HG03442 (cell line): Measurements from ENCODE around the gene NAT9.

Source experiments
- ATAC-seq: cut with Tn5 transposase; IDR thresholded peaks from one replicate; pipeline ENCODE4 v1.9.1; 2021; ENCODE audit warnings: mild to moderate bottlenecking, moderate library complexity; ENCODE audit not compliant: unreplicated experiment

NAT9 gene, protein sequence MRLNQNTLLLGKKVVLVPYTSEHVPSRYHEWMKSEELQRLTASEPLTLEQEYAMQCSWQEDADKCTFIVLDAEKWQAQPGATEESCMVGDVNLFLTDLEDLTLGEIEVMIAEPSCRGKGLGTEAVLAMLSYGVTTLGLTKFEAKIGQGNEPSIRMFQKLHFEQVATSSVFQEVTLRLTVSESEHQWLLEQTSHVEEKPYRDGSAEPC

DNA sequence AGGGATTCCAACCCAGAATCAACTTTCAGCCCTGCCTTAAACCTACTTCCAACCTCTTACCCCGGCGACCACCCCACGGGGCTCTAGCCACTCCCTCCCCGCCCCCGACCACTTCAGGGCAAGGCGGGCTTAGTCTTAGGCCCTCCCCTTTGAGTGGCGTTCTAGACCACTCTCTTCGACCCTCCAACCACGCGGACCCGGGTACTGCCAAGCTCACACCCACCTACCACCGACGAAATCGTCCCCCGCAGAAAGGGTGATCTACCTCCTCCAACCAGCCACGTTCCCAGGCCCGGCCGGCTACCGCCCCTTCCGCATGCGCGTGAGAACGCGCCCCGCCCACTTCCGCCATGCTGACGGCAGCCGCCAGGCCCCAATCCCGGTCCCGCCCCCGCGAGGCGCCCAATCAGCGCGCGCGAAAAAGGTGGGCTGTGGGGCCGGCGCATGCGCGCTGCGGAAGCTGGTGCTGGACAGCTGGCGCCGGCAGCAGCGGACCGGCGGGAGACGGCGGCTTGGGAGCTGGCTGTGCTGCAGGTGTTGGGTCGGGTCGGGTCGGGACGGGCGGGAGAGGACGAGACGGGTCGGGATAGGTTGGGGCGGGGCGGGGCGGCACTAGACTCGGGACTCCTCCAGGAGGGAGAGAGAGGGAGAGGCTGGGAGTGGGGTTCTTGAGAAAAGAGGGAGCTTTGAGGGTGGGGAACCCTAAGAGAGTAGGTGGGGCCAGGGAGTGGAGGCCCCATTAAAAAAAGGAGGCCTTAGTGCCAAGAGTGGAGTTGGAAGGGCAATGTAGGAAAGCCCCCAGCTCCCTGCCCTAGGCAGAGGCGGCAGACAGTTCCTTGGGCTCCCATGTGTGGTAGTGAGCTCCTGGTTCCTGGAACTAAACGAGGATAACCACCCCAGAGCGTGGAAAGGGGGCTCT, at the start of gene NAT9:
TSS of gene NAT9 (minus strand) at position 302 of the 919 bp plus-strand sequence. CDS start 647 bp downstream, outside the sequence.
- ATAC-seq = peak; percentile 67

DNA sequence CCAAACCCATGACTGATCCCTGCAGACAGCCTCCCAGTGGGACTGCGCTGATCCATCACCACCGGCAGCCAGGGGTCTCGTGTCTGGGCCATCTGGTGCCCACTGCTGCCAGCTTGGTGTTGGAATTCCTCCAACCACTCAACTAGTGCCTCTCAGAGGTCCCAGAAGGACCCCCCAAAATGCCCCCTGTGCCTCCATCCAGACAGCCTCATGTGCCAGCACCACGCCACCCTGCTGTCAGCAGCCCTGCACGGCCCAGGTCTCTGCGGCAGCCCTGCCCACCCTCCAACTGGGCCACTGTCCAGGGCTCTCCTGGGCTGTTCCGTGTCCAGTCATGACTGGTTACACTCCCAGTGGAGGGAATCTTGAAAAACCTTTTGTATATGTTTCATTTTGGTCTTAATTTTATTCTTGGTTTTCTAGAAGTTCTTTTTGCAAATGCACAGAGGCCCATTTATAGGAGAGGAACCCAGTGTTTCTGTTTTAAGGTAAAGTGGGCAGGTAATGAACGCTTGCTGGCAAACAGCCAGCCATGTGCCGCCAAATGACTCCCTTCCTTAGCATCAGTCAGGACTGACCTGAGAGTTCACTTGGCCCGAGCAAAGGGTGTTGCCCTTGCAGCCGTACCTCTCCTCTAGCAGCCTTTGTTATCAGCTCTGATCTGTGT, 48.9 kb upstream of the NAT9 start:
- no peak for ATAC-seq

DNA sequence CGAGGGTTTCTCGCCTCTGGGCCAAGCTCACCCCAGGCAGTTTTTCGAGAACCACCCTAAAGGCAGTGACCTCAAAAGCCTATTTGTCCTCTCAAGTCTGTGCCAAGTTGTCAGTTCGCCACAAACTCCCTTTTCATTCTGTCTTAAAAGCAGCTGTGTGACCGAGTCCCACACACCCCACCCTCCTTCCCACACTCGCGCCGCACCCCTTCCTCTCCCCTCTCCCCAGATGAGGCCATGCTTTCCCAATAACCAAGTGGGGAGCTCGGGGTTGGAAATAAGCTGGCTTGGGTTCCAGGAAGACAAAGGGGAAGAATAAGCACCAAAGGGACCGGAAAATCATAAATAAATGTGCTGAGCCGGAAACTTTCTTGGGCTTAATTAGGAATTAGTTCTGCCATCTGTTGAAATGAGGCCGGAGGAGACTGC, 46.8 kb upstream of the NAT9 start:
- ATAC-seq = no peak

DNA sequence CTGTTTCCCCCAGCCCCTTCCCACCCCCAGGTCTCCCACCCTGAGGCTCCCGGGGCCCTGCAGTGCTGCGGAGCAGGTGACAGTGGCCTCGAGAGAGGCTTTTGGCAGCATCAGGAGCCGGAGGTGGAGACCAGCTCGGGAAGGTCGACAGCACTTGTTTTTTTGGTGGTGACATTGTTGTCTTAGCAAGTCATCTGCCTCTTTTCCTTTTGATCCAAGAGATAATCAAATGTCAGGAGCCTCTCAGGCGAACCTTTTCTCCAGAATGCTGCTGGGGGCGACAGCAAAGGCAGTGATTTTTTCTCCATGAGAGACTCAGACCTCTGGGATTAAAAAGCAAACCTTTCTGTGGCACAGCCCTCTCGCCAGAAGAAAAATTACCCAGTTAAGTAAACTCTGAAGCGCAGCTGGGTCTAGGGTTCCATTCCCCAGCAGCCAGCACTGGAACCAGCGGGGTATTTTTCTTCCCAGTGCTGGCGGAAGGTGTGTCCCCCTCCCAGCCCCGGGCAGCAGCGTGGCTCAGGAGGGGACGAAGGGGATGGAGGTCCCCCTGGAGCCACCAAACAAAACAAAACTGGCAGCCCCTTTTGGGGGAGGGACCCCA, 46.3 kb upstream of the NAT9 start:
- no peak for ATAC-seq

DNA sequence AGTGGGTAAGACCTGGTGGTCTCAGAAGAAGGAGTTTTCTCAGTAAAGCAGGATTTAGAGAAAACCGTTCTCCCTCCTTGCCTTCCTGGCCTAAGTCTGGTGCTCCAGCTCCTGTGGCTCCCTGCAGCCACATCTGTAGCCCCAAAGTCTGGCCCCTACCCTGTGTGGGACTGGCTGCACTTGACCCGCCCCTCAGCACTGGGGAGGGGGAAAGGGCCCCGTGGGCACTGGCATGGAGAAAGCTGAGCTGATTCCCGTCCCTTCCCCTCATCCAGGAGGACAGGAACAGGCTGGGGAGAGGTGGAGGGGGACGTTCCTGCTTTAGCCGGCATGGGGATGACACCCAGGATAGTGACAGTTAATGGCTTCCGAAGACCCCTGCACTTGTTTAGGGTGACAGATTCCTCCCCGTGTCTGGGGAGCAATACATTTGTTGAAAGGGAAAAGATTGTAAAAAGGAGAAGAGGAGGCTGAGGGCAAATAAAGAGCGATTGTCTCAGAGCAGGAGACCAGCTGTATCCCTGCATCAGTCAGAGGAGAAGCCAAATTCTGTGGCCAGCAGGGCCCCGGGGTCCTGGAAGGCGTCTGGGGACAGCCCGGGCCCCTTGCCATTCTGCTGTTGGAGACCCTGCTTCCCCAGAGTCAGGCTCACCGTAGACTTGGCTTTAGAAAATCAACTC, 45.6 kb upstream of the NAT9 start:
- no peak for ATAC-seq

DNA sequence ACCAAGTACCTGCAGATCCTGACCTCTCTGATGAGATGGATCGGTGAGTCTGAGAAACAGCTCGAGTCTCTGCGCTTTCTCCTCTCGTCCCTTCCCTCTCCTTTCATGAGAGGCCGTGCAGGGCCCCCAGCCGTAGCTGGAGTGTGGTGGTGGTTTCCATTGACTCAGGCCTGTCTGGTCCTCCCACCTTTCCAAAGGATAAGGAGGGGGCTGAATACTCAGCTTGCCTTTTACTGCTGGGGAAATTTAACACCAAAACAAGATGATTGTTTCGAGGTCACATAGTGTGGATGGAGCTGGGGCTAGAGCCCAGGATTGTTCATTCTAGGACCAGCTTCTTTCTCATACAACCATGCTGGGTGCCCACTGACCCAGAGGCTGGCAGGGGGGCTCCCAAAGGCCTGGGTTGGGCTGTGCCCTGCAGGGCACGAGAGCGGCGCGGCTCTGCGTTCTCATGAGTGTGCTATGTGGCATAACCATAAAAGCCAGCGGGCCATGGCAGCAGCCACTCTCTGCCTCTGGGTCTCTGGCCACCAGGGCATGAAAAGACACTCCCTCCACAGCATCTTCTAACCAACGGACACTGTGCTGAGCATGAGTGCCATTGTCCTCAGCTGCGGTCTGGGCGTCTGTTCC, 43.8 kb upstream of the NAT9 start:
- ATAC-seq = no peak

DNA sequence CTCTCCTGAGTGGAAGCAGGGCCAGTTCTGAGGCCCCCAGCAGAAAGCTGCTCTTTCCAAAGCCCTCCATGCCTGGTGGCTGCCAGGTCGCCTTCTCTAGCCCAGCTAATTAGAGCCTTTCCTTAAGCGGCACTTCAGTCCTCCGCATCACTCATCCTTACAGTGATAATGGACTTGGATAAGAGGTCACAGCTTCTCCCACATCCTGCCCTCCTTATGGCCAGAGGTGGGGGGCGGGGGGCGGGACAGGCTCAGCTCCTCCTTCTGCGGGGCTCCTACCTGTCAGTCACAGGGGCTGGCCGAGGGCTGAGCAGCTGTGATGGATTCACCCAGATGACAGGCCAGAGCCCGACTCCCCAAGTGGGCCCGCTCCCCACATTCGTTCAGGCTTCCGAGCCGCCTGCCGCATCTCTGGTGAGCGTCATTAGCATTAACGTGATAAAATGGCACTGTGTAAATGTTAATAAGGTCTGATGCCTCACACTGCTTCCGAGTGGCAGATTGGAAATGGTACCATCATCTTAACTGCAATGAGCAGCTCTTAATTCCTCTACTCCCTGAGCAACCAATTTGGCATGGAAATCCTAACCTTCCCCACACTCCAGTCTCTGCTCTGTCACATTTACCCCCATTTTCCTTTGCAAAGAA, 42.3 kb upstream of the NAT9 start:
- no peak for ATAC-seq

DNA sequence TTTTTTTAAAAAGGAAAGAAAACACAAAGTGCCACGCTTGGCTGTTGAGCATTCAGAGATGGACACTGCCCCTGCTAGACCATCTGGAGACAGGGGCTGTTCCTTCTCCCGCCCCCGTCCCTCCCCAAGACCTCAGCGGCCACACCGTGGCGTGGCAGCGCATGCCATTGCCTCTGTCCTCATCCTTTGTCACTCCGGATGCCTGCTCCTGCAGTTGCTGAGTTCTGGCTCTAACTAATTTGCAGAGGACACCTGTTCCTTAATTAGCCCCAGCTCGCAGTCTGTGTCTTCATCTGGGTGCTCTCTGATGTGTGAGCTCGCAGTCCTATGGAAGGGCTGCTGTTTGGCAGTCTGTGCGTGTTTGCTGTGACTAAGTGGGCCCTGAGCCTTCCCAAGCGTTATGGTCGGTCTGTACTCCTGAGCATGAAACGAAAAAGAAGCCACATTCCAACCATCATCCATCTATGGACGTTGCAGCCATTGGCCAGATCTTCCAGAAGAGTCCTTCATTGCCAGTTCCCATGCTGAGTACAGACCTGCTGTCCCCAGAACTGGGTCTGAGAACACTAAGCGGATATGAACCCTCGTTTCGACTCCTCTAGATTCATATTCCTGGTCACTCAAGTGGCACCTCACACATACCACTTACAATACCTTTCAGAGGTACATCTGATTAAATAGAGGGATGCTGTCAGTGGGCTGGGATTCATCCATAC, 40.9 kb upstream of the NAT9 start:
- ATAC-seq = no peak

DNA sequence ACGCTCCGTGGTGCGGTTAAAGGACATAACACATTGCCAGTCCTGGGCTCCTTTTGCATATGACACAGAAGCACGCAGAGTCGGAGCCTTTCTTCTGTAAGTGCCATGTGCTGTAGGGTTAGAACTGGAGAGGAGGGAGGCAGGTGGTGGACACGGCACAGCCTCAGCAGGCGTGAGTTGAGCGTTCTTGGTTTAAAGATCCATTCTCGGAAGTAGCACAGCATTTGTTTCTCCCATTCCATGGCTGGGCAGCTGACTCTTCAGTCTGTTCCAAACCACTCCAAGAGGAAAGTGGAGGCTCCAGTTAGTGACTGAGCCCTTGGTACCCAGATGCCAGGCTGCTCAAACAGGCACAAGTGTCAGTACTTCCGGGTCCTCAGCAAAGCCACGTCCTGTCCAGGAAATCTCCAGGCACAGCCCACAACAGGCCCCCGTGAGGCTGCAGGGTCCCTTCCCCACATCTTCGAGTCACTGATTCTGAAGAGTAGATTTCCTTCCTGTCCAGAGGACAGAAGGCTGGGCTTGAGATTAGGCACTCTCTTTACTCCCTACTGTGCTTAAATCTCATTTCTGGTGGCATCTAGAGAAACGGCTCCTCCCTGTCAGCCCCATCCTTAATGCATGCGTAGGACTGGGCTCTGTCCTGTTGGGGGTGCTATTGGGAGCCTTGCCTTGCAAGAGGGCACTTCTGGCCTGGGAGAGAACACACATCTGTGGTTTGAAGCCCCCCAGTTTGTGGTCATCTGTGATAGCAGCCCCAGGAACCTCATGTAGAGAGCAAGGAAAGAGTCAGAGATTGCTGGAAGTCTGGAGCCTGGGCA, 39.6 kb upstream of the NAT9 start:
- no peak for ATAC-seq

DNA sequence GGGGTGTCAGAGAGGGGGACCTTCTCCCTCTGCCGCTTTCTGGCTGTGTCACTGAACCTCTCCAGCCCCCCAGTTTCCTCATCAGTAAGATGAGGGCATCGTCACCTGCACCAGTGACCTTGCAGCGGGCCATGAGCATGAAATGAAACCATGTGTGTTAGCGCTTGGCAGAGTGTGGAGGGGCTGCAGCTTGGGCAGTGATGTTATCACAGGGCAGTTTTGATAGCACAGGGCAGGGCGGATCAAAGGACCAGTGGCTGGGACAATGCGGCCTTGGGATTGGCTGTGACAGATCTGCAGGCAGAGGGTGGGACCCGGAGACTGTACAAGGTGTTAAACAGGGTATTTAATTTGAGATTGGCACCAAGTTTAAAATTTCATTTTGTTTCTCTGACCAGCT, 38.9 kb upstream of the NAT9 start:
- ATAC-seq = no peak

DNA sequence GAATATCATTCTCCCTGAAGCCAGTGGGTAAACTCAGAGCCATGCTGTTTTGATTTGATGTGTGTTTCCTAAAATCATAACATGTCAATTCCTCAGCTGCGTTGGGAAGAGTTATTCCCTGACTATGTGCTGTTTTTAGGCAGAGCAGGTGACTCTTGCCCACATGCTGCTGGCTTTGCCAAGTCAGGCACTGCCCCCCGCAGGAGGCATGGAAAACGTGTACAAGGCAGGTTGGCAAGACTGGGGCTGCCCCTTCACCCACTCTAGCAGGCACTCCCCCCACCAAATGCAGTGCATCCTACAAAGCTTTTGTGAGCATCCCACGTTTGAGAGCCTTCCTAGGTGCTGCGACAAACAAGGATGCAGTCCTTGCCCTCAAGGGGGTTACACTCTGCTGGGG, 38.3 kb upstream of the NAT9 start:
- ATAC-seq = no peak

DNA sequence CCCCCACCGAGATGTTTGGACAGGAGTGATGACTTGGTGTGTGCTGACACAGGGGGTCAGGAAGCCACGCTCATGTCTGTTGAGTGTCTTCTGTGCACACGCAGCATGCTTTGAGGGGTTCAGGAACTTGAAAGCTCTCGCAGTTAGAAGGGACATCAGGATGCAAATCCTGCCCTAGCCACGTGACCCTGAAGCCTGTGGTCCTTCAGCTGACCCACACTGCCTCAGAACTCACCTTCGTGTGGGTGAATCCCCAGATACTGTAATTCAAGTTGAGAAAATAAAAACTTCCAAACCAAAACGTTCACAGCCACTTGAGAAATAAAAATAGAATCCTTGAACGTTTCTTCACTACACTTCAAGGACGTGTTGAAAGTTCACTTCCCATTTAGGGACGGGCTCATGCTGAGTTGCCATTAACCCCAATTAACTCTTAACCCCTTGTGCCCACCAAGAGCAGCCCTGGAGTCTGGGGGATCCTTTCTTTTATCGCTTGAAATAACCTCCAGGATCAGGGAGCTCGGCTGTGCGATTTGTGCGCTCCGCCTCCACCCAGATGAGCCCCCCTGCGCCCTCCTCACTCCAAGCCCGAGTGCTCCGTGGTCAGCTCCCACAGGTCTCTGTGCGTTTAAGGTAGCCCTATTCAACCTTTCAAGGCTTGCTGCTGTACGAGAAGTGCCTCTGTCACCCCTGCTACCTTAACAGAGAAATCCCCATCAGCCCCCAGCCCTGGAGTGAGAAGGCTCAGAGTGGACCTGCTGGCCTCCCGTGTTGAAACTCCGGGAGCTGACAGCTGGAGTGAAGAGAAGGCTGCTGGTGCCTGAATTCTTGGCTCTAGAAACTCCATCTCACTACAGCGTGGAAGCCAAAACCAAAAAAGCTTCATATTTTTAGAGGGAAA, 36.2 kb upstream of the NAT9 start:
- no peak for ATAC-seq

DNA sequence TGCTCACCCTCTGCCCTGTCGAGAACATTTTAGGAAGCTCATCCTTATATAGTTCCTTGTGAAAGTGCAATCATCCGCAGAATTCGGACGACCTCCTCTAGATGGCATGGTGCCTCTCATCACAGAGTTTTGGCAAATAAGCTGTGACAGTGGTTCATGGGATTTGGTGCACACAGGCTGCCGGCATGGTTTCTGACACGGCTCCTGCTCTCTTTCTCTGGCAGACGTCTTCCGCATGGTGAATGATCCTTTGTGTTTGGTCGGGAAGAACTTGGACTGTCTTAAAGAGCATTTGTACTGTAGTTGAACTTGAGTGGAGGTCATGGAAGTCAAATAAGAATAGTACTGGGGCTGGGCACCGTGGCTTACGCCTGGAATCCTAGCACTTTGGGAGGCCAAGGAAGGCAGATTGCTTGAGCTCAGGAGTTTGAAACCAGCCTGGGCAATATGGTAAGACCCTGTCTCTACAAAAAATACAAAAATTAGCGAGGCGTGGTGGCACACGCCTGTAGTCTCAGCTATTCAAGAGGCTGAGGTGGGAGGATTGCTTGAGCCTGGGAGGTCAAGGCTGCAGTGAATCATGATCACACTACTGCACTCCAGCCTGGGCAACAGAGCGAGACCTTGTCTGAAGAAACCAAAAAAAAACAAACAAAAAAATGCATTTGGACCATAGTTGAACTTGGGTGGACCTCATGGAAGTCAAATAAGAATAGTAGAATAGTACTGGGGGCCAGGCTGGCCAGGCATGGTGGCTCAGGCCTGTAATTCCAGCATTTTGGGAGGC, 34.7 kb upstream of the NAT9 start:
- no peak for ATAC-seq

DNA sequence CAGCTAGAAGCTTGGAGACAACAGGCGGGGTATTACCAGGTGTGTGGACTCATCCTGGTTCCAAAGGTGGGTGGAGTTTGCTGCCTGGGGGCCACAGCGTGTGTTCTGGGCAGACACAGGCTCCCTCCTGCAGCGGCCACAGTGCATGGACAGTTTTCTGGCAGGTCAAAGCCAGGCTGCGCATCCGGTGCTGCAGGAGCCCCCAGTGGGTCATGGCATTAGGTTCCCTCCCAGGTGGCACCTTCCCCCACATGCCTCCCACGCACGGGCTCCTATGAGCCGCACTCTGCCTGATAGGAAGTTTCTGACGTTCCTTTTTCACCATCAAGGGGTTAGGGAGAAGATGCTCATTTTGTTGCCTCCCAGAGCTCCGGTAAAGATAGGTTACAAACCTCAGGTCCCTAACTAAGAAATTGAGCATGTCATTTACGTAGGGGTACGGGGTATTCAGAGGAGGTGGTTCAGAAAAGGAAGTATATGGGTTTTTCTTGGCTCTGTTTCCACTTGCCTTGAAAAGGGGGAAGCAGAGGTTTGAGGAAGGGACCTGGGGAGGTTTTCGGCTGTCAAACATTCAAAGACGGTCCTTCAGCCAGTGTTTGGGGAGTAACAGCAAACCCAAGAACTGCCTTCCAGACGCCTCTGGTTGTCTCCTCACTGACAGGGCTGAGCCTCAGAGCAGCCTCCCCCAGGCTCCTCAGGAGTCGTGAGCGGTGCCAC, 32.7 kb upstream of the NAT9 start:
- no peak for ATAC-seq

DNA sequence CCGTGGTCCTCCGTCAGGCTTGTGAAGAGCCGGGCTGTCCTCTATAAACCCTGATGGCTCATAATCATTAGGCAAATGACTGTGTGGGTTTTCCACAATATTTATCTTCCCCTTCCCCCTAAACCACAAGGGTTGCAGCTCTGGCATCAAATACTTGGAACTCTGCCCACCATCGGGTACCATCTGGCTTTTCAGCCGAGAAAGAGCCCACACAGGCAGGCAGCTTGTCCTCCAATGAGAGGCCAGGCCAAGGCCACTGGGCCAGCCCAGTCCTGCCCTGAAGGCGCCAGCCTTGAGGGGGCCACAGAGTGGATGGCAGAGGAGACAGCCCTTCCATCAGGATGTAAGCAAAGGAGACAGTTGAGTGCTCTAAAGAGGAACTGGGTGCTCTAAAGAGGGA, 31.8 kb upstream of the NAT9 start:
- ATAC-seq = no peak

DNA sequence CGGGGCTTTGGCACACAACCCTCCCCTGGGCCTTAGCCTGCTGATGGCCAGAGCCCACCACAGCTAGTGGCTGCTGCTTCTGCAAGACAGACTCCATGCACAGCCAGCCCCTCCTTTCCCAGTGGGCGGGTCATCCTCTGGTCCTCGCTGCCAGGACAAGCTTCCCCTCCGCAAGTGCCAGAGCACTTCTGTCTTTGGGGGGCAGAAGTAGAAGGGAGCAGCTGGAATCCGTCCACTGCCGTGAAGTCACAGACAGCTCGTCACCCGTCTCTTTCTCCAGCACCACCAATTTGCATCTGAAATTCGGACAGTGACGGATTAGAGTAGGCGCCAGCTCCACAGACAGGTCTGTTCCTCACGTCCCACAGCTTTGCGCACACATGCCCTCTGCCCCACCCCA, 31.3 kb upstream of the NAT9 start:
- no peak for ATAC-seq
